Osteoblast (primary cell): ENCODE data around the gene HRK. TPM values are rescaled to one million over a fixed set of nuclear protein-coding genes. Genes with fewer than 3 reads are reported as not detected.

Experiments used
- DNase-seq: peaks from one replicate; pipeline ENCODE4 v3.0.0; 2011; ENCODE audit warnings: low spot score, mixed read lengths; ENCODE audit not compliant: insufficient read length; ENCODE audit errors: missing footprints
- H2AFZ ChIP-seq: 2 replicates; pipeline ENCODE4 v1.6.0; 2011; ENCODE audit warnings: mild to moderate bottlenecking, low read length
- H3K27ac ChIP-seq: 2 replicates; pipeline ENCODE4 v1.5.1; 2011; ENCODE audit warnings: mild to moderate bottlenecking, low read depth, low read length, moderate library complexity
- H3K27me3 ChIP-seq: 2 replicates; pipeline ENCODE4 v1.6.0; 2012; ENCODE audit warnings: mild to moderate bottlenecking, control low read depth, inconsistent platforms, low read length, moderate library complexity; ENCODE audit not compliant: insufficient read depth
- H3K36me3 ChIP-seq: 2 replicates; pipeline ENCODE4 v1.5.1; 2011; ENCODE audit warnings: mild to moderate bottlenecking, low read length, control low read depth, moderate library complexity; ENCODE audit not compliant: insufficient read depth
- H3K4me1 ChIP-seq: 2 replicates; pipeline ENCODE4 v1.5.1; 2011; ENCODE audit warnings: mild to moderate bottlenecking, low read length, control low read depth, moderate library complexity; ENCODE audit not compliant: insufficient read depth
- H3K4me2 ChIP-seq: 2 replicates; pipeline ENCODE4 v1.6.0; 2011; ENCODE audit warnings: mild to moderate bottlenecking, low read length; ENCODE audit not compliant: insufficient read depth
- H3K4me3 ChIP-seq: fragments of 200-600 bp; sonication (generic); 3 replicates; pipeline ENCODE4 v1.5.1; 2012; ENCODE audit warnings: mild to moderate bottlenecking, low read length, inconsistent platforms; ENCODE audit not compliant: insufficient read depth
- H3K79me2 ChIP-seq: 2 replicates; pipeline ENCODE4 v1.6.0; 2012; ENCODE audit warnings: mild to moderate bottlenecking, low read length, control low read depth, inconsistent platforms; ENCODE audit not compliant: insufficient read depth
- H3K9me3 ChIP-seq: 2 replicates; pipeline ENCODE4 v1.5.1; 2011; ENCODE audit warnings: low read depth, low read length, control low read depth
- H4K20me1 ChIP-seq: 2 replicates; pipeline ENCODE4 v1.6.0; 2012; ENCODE audit warnings: mild to moderate bottlenecking, low read length, control low read depth; ENCODE audit not compliant: insufficient read depth
- total RNA-seq: library from RNA; depleted of rRNA; stranded (reverse); fragments of >200 nt; gene quantifications from 2 replicates; pipeline ENCODE4 v1.2.3, GENCODE V29; 2012
- TF ChIP-seq, protein P1 (sequence below): IDR thresholded peaks from 2 replicates; pipeline ENCODE4 v1.5.1; 2011; ENCODE audit warnings: mild to moderate bottlenecking, low read depth, low read length, moderate library complexity; ENCODE audit errors: extremely low read depth

The HRK gene
- total RNA-seq, 1 donor = under 0.01 TPM

DNA sequence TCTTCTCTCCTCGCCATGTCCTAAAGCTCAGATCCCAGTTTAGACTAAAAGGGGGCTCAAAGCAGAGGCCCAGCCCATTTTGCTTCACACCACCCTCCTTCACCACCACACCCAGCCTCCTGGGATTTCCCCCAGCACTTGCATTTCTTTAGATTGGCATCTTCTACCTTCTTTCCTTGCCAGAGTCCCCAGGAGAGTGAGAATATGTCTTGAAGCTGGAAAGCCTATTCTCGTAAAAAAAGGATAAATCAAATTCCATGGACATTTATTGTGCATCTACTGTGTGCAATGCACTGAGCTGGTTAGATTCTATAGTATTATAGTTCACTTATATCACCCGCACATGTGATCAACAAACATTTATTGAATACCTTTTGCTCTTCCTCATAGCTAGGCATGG, 39.7 kb upstream of the HRK start:
- H3K27me3 ChIP-seq = no peaks in the 10 kb centered on the region
- DNase-seq = no peak
- no peaks in the 10 kb centered on the region for H3K9me3 ChIP-seq
- no peak overlapping the region for H3K27ac ChIP-seq
- H3K4me2 ChIP-seq = no peak overlapping the region
- TF ChIP-seq, protein P1, sequence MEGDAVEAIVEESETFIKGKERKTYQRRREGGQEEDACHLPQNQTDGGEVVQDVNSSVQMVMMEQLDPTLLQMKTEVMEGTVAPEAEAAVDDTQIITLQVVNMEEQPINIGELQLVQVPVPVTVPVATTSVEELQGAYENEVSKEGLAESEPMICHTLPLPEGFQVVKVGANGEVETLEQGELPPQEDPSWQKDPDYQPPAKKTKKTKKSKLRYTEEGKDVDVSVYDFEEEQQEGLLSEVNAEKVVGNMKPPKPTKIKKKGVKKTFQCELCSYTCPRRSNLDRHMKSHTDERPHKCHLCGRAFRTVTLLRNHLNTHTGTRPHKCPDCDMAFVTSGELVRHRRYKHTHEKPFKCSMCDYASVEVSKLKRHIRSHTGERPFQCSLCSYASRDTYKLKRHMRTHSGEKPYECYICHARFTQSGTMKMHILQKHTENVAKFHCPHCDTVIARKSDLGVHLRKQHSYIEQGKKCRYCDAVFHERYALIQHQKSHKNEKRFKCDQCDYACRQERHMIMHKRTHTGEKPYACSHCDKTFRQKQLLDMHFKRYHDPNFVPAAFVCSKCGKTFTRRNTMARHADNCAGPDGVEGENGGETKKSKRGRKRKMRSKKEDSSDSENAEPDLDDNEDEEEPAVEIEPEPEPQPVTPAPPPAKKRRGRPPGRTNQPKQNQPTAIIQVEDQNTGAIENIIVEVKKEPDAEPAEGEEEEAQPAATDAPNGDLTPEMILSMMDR = no peak
- no peak overlapping the region for H2AFZ ChIP-seq
- peaks cover 84% of the 10 kb centered on the region for H3K79me2 ChIP-seq
- H3K36me3 ChIP-seq = peaks cover 2% of the 10 kb centered on the region
- H3K4me3 ChIP-seq = no peak overlapping the region
- H3K4me1 ChIP-seq = peaks cover 25% of the 10 kb centered on the region
- H4K20me1 ChIP-seq = peaks cover 73% of the 10 kb centered on the region

DNA sequence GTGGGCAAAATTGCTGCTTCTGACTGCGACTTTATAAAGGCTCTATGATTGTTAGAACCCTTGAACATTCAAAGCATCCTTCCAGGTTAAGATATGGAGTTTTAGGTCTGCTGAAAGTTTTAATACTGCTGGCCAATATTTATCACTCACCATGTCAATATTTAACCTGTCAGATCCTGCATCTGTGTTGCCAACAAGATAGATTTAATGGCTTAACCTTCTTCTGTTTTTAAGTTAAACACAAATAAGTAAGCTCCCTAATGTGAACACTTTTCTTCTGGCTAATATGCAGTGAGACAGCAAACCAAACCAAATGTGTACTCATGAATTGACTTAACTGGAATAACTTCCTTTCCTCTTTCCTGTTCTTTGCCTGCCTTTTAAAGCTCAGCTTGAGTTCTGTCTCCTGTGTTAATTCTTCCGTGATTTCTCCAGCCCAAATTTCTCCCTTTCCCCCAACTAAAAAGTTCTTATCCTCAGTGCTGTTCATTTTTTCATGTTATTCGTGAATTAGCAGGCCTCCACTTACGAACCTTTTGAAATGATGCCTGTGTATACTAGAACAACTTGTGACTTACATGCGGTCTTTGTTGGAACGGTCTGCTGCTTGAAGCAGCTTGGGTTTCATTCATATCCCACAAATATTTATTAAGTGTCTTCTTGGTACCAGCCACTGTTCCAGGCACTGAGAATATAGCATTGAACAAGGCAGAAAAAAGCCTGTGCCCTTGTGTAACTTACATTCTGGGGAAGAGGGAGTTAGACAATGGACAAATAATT, 38.7 kb upstream of the HRK start:
- H3K4me2 ChIP-seq = no peak overlapping the region
- TF ChIP-seq, protein P1 = no peak
- peak; percentile 10 for DNase-seq
- H3K36me3 ChIP-seq = peaks cover 3% of the 10 kb centered on the region
- no peaks in the 10 kb centered on the region for H3K27me3 ChIP-seq
- no peaks in the 10 kb centered on the region for H3K9me3 ChIP-seq
- no peak overlapping the region for H2AFZ ChIP-seq
- H3K79me2 ChIP-seq = peaks cover 83% of the 10 kb centered on the region
- peaks cover 20% of the 10 kb centered on the region for H3K4me1 ChIP-seq
- peaks cover 68% of the 10 kb centered on the region for H4K20me1 ChIP-seq
- no peak overlapping the region for H3K4me3 ChIP-seq
- no peak overlapping the region for H3K27ac ChIP-seq

DNA sequence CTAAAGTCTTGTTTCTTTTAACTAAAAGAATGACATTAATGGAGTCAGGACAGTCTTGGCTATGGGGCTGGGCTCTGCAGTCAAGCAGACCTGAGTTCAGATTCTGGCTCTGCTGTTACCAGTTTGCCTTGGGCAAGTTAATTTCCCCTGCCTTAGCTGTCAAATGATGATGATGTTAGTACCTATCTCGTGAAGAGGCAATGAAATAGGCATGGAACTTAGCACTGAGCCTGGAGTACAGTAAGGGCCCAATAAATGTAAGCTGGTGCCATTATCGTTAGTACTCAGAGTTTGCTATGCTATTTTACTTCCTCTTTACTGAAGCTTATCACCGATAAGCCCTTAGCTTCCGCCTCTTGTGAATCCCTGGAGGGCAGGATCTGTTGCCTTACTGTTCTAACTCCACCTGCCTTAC, 38.0 kb upstream of the HRK start:
- H3K27ac ChIP-seq = no peak overlapping the region
- peaks cover 64% of the 10 kb centered on the region for H4K20me1 ChIP-seq
- TF ChIP-seq, protein P1 = no peak
- H3K4me2 ChIP-seq = no peak overlapping the region
- no peak overlapping the region for H2AFZ ChIP-seq
- H3K4me3 ChIP-seq = no peak overlapping the region
- peaks cover 15% of the 10 kb centered on the region for H3K4me1 ChIP-seq
- DNase-seq = no peak
- H3K27me3 ChIP-seq = no peaks in the 10 kb centered on the region
- no peaks in the 10 kb centered on the region for H3K9me3 ChIP-seq
- peaks cover 3% of the 10 kb centered on the region for H3K36me3 ChIP-seq
- H3K79me2 ChIP-seq = peaks cover 79% of the 10 kb centered on the region

DNA sequence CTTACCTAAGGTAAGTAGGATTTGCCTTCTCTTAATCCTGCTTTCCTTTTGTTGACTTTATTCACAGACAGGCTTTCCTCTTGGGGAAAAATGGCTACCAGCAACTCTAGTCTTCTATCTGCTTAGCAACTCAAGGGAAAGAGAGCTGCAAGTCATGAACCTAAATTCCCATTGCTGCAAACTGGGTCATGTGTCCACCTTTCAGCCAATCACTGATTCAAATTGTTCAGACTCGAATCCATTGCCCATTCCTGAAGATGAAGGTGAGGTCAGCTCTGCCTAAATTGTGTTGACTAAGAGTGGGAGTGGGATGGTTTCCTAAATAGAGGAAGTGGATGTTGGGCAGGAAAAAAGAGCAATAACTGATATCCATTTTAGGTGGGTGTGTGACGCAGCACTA, 37.2 kb upstream of the HRK start:
- Histone ChIP-seq H3K4me2 (no peak overlapping the region), H3K27ac (no peak overlapping the region), H3K79me2 (peaks cover 84% of the 10 kb centered on the region), H3K36me3 (peaks cover 3% of the 10 kb centered on the region), H3K27me3 (no peaks in the 10 kb centered on the region), H2AFZ (no peak overlapping the region), H3K9me3 (no peaks in the 10 kb centered on the region), H4K20me1 (peaks cover 66% of the 10 kb centered on the region), H3K4me1 (peaks cover 15% of the 10 kb centered on the region), H3K4me3 (no peak overlapping the region)
- DNase-seq = no peak
- TF ChIP-seq, protein P1 = no peak
